GM23248 (cell line): ENCODE results near the gene SCGB1C1.

ENCODE experiments used
- EZH2 ChIP-seq: fragments of 200-600 bp; sonication (generic); IDR thresholded peaks from 2 replicates; pipeline ENCODE4 v1.6.1; 2018; ENCODE audit warnings: antibody characterized with exemption, mild to moderate bottlenecking; ENCODE audit not compliant: insufficient read depth, poor library complexity, severe bottlenecking
- EZH2phosphoT487 ChIP-seq: fragments of 200-600 bp; sonication (generic); IDR thresholded peaks from 2 replicates; pipeline ENCODE4 v1.6.1; 2018; ENCODE audit warnings: antibody characterized with exemption, moderate library complexity, mild to moderate bottlenecking, low read depth; ENCODE audit not compliant: insufficient read depth

GRCh38 chr11:199004-199581 lies 6.2 kb downstream of the SCGB1C1 start:
- no peak for TF ChIP-seq EZH2
- no peak for TF ChIP-seq EZH2phosphoT487
